ENCODE data around the gene UGT1A5.

UGT1A5 gene

DNA sequence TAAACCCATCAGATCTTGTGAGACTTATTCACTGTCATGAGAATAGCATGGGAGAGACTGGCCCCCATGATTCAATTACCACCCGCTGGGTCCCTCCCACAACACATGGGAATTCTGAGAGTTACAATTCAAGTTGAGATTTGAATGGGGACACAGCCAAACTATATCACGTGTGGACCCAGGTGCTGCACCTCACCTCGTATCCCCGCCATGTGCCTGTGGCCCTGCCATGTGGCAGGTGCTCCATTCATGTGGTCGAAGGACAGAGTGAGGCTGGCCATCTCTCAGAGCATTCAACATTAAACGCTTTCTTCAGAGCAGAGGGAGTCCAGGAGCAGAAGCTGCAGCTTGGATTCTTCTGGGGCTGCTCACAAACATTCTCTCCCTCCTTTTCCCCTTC, 97.7 kb downstream of the UGT1A5 start:
- DNase-seq (ENCODE audit: low spot score) = no peak

DNA sequence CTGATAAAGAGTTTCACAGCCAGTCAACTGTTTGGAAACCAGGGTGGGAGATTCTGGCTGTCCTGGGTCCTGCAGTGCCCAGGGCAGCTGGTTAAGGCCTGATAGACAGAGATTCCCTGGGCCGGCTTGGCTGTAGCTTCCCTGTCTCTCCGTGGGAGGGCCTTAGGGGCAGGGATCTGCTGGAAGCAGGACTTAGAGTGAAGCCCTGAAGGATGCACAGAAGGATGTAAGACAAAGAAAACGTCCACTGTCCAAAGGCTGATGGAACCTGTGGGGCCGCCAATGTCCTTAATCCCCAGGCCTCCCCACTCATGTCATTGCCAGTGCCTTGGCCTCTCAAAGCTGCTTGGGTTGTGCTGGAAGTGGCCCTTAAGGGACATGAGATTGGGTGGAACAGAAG, 98.4 kb downstream of the UGT1A5 start:
- no peak for DNase-seq (ENCODE audit: low spot score)

DNA sequence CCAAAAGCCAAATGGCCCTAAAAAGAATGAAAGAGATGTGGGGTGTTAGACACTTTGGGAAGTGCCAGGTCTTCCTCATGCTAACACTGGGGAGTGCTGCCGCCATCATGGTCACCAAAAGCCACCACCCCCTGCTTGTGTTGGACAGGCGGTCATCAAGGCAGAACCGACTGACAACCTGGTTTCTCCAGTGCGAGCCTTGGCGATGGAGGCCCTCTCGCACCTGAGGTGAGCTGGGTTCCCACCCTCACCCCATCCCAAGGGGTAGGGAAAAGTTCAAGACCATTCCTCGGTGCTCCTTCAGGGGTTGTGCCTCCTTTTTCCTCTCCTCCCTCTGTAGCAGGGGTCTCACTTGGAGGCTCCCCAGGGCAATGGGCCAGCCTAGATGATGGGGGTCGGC, 99.0 kb downstream of the UGT1A5 start:
- no peak for DNase-seq (ENCODE audit: low spot score)

DNA sequence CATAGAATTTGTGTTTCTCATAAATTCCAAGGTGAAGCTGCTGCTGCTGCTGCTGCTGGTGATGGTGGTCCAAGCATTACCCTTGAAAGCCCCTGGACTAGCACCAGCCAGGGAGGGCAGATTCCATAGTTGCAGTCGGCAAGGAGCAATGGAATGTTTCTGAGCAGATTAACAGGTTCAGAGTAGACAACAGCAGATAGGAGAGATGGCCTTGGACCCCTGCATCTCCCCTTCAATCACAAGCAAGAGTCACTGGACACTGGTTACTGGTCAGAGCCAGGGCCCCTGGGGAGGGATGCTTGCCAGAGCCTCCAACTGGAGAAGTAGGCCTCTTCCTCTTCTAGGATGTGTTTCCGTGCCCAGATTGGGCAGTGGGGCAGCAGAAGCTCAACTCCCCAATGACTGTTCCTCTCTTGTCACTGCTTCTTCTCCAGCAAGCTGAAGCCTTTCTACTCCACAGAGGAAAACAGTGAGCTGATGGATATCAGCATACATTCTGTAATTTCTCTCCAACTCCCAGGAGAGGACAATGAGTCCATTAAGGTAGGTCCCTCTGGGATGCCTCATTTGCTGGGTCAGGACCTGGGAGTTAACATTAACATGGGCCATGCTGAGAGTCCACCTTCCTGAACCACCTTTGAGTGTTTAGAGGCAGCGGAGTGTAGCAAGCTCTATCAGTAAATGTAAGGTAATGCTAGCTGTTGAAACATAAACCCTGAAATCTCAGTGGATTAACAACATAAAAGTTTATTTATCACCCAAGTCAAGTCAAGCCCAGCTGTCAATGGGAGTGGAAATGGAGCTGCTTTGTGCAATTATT, 100.7 kb downstream of the UGT1A5 start:
- DNase-seq (ENCODE audit: low spot score) = no peak

DNA sequence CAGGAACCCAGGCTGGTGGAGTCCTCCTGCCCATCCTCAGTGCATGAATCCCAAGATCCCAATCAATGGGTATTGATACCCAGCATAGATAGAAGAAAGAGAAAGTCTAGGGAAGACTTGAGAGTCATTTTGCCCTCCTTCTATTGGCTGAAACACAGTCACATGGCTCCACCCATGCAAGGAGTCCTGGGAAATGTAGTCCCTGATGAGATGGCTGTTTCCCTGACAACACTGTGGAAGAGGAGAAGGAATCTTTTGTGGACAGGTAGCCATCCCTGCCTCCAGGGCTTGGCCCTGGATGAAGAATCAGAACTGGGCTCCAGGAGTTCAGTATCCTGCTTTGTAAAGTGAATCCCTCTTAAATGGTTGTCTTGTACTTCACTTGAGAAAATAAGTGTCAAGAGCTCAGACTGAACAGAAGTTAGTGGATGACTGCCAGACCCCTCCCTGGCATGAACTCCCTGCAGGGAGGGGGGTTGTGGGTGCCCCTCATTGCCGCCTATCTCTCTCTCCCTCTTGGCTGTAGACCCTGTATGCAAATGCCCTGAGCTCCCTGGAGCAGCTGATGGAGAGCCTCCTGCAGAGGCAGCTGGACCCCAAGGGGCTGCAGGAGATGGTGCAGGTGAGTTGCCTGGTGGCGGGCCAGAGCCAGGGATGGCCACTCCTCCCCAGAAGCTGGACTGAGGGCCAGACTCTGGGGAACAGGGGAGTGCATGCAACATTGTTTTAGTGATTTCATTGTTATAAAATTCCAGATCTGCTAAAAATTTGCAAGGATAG, 101.5 kb downstream of the UGT1A5 start:
- DNase-seq (ENCODE audit: low spot score) = no peak

DNA sequence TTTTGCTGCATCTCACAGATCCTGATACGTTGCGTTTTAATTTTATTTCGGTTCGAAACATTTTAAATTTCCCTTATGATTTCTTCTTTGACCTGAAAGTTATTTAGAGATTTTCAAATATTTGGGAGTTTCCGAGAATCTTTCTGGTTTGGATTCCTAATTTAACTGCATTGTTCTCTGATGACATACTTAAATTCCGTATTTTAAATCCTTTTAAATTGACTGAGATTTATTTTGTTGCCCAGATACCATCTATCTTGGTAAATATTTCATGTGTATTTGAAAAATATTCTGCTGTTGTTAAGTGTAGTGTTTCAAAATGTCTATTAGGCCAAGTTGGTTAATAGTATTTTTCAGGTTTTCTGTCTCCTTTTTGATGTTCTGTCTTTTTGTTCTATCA, 103.2 kb downstream of the UGT1A5 start:
- no peak for DNase-seq (ENCODE audit: low spot score)

DNA sequence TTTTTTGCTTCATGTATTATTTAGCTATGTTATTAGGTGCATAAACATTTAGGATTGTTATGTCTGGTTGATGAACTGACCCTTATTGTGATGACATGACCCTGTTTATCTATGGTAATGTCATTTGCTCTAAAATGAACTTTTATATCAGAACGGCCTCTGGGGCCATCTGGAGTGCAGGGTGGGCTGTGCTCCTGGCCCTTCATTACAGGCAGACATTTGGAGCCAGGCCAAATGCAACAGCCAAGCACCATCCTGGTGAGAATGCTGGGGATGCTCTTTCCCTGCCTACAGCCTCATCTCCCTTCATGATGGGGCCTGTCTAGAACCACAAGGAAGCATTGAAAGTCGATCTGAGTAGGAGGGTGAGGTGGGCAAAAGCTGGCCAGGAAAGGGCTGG, 103.6 kb downstream of the UGT1A5 start:
- DNase-seq (ENCODE audit: low spot score) = no peak

DNA sequence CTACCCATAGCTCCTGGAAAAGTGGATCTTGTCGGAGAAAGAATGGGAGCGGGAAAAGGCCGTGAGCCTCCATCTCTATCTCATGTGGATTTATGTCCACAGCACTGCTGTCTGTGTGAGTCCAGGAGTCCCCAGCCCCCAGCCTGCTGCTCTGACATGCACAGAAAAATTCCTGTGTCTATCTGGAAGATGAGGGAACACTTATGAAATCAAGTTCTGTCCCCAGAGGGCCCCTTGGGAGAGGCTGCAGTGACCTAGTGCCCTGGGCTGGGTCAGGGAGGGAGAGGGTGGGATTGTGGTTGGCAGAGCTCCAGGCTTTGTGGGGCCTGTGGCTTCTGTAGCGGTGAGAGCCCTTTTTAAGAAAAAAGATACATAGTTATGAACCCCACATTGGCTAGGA, 104.1 kb downstream of the UGT1A5 start:
- DNase-seq (ENCODE audit: low spot score) = no peak

DNA sequence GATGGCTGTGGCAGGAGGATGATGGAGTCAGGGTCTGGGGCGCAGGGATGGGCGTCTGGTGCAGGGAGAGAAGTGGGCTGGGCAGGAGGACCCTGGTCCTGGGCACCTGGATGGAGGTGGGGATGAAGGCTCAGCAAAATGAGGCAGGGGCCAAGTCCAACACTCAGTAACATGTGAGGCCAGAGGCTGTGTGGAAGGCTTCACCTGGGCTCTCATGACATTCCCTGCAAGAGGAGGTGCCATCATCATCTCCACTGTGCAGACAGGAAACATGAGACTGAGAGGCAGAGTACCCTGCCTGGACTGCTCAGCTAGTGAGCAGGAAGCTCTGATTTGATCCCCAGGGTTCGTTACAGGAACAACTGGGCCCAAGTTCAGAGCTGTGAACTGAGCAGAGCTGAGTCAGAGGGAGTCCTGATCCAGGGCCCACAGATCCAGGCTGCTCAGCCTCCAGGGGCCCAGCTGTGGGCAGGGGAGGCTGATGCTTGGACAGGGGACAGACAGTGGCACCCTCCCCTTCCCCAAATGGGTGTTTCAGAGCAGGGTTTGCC, 104.7 kb downstream of the UGT1A5 start:
- no peak for DNase-seq (ENCODE audit: low spot score)

DNA sequence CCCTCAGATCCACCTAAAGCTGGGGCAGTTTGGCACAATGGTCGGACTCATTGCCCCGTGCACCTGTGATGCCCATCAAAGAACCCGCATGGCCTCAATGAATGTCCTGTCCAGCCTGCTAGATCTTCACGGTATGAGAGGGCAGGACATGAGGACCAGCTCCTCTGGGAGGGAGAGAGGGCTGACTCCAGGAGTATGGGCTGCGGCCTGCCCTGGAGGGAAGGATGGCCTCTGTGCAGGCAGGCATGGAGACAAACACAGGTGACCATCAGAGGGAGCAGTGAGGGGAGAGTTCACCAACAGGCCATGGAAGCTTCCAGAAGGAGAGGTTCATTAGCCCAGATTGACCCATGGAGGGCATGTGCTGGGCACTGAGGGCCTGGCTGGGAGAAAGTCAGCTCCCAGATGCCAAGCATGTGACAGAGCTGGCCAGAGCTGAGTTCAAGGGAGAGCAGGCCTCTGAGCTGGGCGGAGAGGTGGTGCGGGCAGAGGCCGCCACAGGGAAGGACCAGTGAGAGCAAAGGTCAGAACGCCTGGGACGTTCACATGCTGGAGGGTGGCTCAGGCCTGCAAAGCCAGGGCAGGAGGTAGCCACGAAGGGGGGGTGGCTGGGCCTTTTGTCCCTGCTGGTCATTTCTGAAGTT, 105.4 kb downstream of the UGT1A5 start:
- no peak for DNase-seq (ENCODE audit: low spot score)

DNA sequence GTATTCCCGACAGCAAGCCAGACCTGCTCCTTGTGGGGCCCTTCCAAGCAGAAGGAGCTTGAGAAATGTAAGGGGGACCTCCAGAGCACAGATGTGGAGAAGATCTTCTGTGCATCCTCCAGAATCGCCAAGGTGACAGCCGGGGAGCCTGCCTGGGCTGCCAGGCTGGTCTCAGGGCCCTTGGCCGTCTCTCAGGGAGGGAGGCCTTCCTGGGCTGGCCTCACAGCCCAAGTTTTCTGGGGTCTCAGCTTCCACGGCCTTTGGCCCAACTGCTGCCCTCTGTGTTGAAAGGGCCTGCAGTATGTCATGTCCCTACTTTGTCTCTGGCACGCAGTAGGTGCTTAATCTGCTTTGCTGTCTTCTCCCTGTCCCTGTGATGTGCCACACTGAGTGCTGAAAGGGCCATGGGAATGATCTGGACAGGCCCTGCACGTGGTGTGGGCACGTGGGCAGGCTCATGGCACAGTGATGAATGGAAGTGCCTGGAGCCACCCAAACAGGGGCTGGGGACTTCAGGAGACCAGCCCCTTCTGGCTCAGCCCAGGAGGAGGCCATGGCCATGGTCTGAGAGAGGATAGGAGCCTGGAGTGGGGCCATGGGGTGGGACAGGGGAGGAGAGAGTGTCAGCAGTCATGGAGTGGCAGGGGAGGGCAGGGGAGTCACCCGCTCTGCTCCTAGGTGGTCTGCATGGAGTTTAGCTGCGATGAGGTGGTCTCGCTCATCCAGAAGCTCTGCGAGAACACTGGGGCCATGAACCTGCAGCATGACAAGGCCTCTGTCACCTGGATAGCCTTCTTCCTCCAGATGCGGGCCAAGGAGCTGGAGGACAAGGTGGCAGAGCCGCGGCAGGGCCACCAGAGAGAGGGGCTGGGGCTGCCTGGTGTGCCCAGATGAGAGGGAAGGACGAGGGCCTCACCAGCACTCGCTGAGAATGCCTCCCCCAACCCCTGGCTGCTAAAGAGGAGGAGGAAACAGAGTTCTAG, 106.2 kb downstream of the UGT1A5 start:
- DNase-seq (ENCODE audit: low spot score) = no peak

DNA sequence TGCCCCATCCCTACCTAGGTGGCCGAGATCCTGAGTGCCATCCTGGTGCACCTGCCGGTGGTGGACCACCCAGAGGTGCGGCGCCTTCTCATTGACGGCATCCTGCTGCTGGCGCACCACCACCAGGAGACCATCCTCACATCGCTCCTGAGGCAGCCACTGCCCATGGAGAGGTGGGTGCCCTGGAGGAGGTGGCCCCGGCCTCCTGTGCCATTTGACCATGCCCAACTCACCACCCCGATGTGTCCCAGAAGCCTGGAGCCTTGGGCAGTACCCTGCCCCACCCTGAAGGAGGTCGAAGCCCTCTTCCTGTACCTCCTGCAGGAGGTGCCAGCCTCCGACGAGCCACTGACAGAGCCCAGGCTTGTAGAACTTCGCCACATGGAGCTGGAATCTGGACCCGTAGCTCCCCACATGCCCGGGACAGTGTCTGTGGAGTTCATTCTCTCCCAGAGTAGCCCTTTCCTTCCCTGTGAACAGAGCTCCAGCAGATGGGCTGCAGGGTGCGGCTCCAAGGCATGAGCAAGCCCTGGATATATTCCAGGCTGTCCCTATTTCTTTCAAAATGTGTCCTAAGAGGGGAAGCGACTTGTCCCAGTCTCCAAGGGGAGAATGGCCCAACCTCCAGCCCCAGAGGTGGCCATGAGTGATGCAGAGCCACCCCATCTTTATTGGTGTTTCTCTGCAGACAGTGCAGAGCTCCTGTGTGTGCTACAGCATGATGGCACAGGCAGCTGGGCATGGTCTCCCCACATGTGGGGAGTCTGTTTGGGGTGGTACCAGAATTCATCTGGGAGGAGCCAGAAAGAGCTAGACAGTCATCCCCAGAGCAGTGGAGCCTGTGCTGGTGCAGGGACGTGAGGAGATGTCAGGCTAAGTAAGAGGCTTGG, 107.4 kb downstream of the UGT1A5 start:
- peak; percentile 27 for DNase-seq (ENCODE audit: low spot score)

DNA sequence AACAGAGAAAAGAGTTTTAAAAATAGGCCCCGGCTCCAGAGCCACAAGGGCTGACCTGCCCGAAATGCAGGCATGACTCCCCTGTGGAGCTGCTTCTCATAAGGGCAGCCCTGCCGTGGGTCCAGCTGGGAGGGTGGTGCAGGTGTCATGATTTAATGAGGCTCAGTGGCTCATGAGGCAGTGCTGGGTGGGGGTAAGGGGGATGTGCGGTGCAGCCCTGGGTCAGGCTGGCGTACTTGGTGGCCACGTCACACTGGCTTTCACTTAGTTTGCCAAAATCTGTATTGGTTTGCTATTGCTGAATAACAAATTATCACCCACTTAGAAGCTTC, 108.0 kb downstream of the UGT1A5 start:
- no peak for DNase-seq (ENCODE audit: low spot score)

DNA sequence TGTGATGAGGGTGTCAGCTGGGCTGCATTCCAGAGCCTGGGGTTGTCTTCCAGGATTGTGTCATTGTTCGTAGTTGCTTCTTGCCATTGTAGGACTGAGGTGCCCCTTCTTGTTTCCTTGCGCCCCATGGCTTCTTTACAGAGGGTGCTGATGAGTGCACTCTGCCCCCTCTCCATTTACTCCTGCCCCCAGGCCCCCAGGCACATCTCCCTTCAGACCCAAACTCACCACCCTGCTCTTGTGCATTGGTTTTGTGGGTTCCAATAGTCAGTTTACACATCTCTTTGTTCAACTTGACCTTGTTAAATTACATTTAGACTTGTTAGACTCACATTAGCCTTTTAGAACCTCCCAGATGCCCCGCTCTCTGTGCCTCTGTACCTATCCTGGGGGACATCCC, 108.5 kb downstream of the UGT1A5 start:
- no peak for DNase-seq (ENCODE audit: low spot score)

DNA sequence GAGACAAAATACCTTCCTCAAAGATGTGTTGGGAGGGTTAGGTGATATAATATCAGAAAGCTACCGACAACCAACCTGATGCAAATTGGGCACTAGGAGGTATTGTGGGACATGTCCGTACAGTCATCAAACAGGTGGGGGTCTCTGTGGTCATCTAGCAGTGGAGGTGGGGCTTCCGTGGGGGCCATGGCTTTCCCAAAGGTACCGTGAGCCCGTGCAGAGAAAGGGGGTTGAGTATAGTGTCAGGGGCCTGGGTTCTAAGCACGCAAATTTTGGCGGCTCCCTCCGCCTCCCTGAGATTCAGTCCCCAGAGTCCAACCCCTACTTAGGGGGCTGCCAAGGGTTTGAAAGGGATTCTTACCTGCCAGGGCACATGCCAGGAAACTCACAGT, 109.0 kb downstream of the UGT1A5 start:
- no peak for DNase-seq (ENCODE audit: low spot score)

DNA sequence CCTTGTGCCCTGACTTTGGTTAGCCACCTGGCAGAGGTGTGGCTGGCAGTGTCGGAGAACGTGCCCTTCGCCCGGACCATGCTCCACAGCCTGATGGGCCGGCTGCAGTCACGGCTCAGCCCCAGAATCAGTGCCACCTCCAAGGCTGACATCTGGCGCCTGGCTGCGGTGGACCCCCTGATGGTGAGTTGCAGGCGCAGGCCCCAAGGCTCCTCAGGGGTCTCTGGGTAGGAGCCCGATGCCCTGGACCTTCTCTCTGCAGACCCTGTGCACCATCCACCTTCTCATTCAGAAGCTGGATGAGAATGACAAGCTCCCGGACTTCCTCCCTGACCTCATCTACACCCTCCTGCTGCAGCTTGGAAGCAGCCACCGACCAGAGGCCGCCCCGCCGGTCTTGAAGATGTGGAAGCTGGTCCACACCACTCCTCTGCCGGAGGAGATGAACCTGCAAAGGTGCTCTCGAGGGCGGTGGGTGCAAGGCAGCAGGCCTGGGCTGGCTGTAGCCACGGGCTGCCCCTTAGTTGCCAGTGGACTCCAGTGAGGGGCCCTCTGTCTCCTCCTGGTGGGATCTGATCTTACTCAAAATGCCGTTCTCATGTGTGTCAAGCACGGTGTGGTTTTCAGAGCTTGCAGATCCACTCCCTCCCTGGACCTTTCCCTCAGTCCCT, 109.5 kb downstream of the UGT1A5 start:
- no peak for DNase-seq (ENCODE audit: low spot score)
